Measurements from ENCODE around the gene CCDC179.

GRCh38 chr11:22797047-22797446 lies 63.2 kb downstream of the CCDC179 start:
- no peak for TF ChIP-seq EZH2 (IDR thresholded peaks at IDR 0.05; ENCODE audit: insufficient read depth, poor library complexity, severe bottlenecking)
- no peak for TF ChIP-seq EZH2phosphoT487 (IDR thresholded peaks at IDR 0.05; ENCODE audit: insufficient read depth, low read depth)
